GM23338 (cell line): ENCODE results near the gene ADCY7. TPM values are rescaled to one million over a fixed set of nuclear protein-coding genes. Genes with fewer than 3 reads are reported as not detected.
"Not testable (repeated sequence)": the region's sequence is repeated elsewhere in the genome, so short reads cannot be mapped to it uniquely, and the experiment has no call there.

Experiments
- ATAC-seq: fragments of 200-7000 bp; cut with Tn5 transposase; 3 replicates; pipeline ENCODE4 v1.9.1; 2020
- DNase-seq: peaks from one replicate; pipeline ENCODE4 v3.0.0-alpha.2; 2015; ENCODE audit warnings: low spot score
- H2AFZ ChIP-seq: fragments of 200-600 bp; sonication (generic); 2 replicates; pipeline ENCODE4 v1.8.0; 2016; ENCODE audit warnings: antibody characterized with exemption, mild to moderate bottlenecking, moderate library complexity
- H3F3A ChIP-seq: fragments of 200-600 bp; sonication (generic); replicated peaks from 2 replicates; pipeline ENCODE4 v1.8.0; 2017; ENCODE audit warnings: antibody characterized with exemption, mixed run types, low read depth
- H3K27ac ChIP-seq: fragments of 200-600 bp; sonication (generic); 2 replicates; pipeline ENCODE4 v1.6.1; 2016; ENCODE audit warnings: low read depth
- H3K27me3 ChIP-seq: fragments of 200-600 bp; sonication (generic); 2 replicates; pipeline ENCODE4 v1.8.0; 2016; ENCODE audit warnings: mild to moderate bottlenecking, mixed run types, moderate library complexity; ENCODE audit not compliant: insufficient read depth
- H3K36me3 ChIP-seq: fragments of 200-600 bp; sonication (generic); 2 replicates; pipeline ENCODE4 v1.8.0; 2016; ENCODE audit warnings: mild to moderate bottlenecking; ENCODE audit not compliant: insufficient read depth
- H3K4me1 ChIP-seq: fragments of 200-600 bp; sonication (generic); 2 replicates; pipeline ENCODE4 v1.8.0; 2016; ENCODE audit warnings: mild to moderate bottlenecking, moderate library complexity; ENCODE audit not compliant: insufficient read depth
- H3K4me2 ChIP-seq: fragments of 200-600 bp; sonication (generic); 2 replicates; pipeline ENCODE4 v1.7.1; 2017; ENCODE audit warnings: mixed run types
- H3K4me3 ChIP-seq: fragments of 200-600 bp; sonication (generic); 2 replicates; pipeline ENCODE4 v1.6.1; 2016; ENCODE audit warnings: mixed run types
- H3K79me2 ChIP-seq: fragments of 200-600 bp; sonication (generic); replicated peaks from 2 replicates; pipeline ENCODE4 v1.8.0; 2017; ENCODE audit warnings: mild to moderate bottlenecking; ENCODE audit not compliant: insufficient read depth
- H3K9me2 ChIP-seq: fragments of 200-600 bp; sonication (generic); 2 replicates; pipeline ENCODE4 v1.8.0; 2017; ENCODE audit not compliant: insufficient read depth
- H4K20me1 ChIP-seq: fragments of 200-600 bp; sonication (generic); replicated peaks from 2 replicates; pipeline ENCODE4 v1.8.0; 2017; ENCODE audit warnings: mild to moderate bottlenecking; ENCODE audit not compliant: insufficient read depth
- H3K27ac Mint-ChIP-seq: 2 replicates; pipeline ENCODE4 v1.8.0; 2020; ENCODE audit warnings: inconsistent platforms, mild to moderate bottlenecking, moderate library complexity, mixed read lengths
- H3K27me3 Mint-ChIP-seq: 3 replicates; pipeline ENCODE4 v1.8.0; 2022; ENCODE audit warnings: low read depth, mild to moderate bottlenecking, moderate library complexity, mixed read lengths, inconsistent platforms; ENCODE audit not compliant: insufficient read depth, poor library complexity
- H3K36me3 Mint-ChIP-seq: 3 replicates; pipeline ENCODE4 v1.8.0; 2021; ENCODE audit warnings: low read depth, mild to moderate bottlenecking, inconsistent platforms, moderate library complexity, mixed read lengths
- H3K4me1 Mint-ChIP-seq: 3 replicates; pipeline ENCODE4 v1.8.0; 2020; ENCODE audit warnings: mild to moderate bottlenecking, inconsistent platforms, mixed read lengths
- H3K4me3 Mint-ChIP-seq: 3 replicates; pipeline ENCODE4 v1.8.0; 2021; ENCODE audit warnings: moderate library complexity, mild to moderate bottlenecking, inconsistent platforms, mixed read lengths
- H3K9me3 Mint-ChIP-seq: 3 replicates; pipeline ENCODE4 v1.8.0; 2020; ENCODE audit warnings: moderate library complexity, mild to moderate bottlenecking, inconsistent platforms, mixed read lengths
- CREB1 ChIP-seq: fragments of 250-450 bp; sonication (Bioruptor Pico); IDR thresholded peaks from 2 replicates; pipeline ENCODE4 v1.5.0; 2020; ENCODE audit warnings: low read depth, mild to moderate bottlenecking, moderate library complexity
- JUNB ChIP-seq: IDR thresholded peaks from one replicate; pipeline ENCODE4 v1.6.1; 2016; ENCODE audit warnings: antibody characterized with exemption; ENCODE audit not compliant: unreplicated experiment
- NANOG ChIP-seq: IDR thresholded peaks from 2 replicates; pipeline ENCODE4 v1.6.1; 2016; ENCODE audit warnings: antibody characterized with exemption, borderline replicate concordance
- POLR2AphosphoS5 ChIP-seq: IDR thresholded peaks from 2 replicates; pipeline ENCODE4 v1.6.1; 2016; ENCODE audit warnings: antibody characterized with exemption, low read depth
- REST ChIP-seq: IDR thresholded peaks from one replicate; pipeline ENCODE4 v1.6.1; 2018; ENCODE audit warnings: antibody characterized with exemption; ENCODE audit not compliant: unreplicated experiment
- ZNF331 ChIP-seq: fragments of 250-450 bp; sonication (Bioruptor Pico); IDR thresholded peaks from 2 replicates; pipeline ENCODE4 v1.5.0; 2020; ENCODE audit warnings: low read depth, mild to moderate bottlenecking, moderate library complexity
- ZNF462 ChIP-seq: fragments of 250-450 bp; sonication (Bioruptor Pico); IDR thresholded peaks from 2 replicates; pipeline ENCODE4 v1.5.0; 2020; ENCODE audit warnings: mild to moderate bottlenecking, moderate library complexity
- polyA plus RNA-seq: library from polyadenylated mRNA; unstranded; fragments of >200 nt; fragmentation: Nextera tagmentation; extraction: Ambion mirVana; gene quantifications from 2 replicates; pipeline ENCODE4 v1.2.1, GENCODE V29; 2016
- total RNA-seq: library from RNA; depleted of rRNA; stranded (reverse); fragments of >200 nt; shearing (Covaris generic); gene quantifications from 2 replicates; pipeline ENCODE4 v1.2.3, GENCODE V29; 2014

The ADCY7 gene
- total and polyA plus RNA-seq, 2 experiments from 2014 or later: 2.4 to 10.5 TPM

- H3F3A ChIP-seq, H3K27ac Mint-ChIP-seq, H3K79me2 ChIP-seq, H3K9me3 Mint-ChIP-seq, H3K36me3 Mint-ChIP-seq, H3K4me2 ChIP-seq, H4K20me1 ChIP-seq, H3K4me3 ChIP-seq, H3K4me1 Mint-ChIP-seq, H3K36me3 ChIP-seq, ATAC-seq, DNase-seq, H3K9me2 ChIP-seq, H3K27ac ChIP-seq, H2AFZ ChIP-seq, H3K4me3 Mint-ChIP-seq: not testable (repeated sequence)
- peaks cover 14% of the 10 kb centered on the region for H3K27me3 Mint-ChIP-seq
- Histone ChIP-seq H3K4me1 (peaks cover 14% of the 10 kb centered on the region), H3K27me3 (peaks cover 18% of the 10 kb centered on the region)
Observed at GRCh38 chr16:50243024-50243423, 23.3 kb upstream of the ADCY7 start.

GRCh38 chr16:50244140-50244503 is 22.2 kb upstream of the ADCY7 start:
- peaks cover 20% of the 10 kb centered on the region for H3K4me1 ChIP-seq
- no peak overlapping the region for H3K27ac ChIP-seq
- Mint-ChIP-seq H3K4me1 (peaks cover 20% of the 10 kb centered on the region), H3K27me3 (peaks cover 22% of the 10 kb centered on the region), H3K27ac (no peak overlapping the region), H3K36me3 (no peaks in the 10 kb centered on the region; the same call in 2 of the 3 replicates), H3K4me3 (no peak overlapping the region), H3K9me3 (no peaks in the 10 kb centered on the region)
- TF ChIP-seq CREB1 (CRISPR knock-in tag) (no peak), POLR2AphosphoS5 (no peak), ZNF331 (CRISPR knock-in tag) (no peak), ZNF462 (no peak), JUNB (no peak), REST (no peak), NANOG (no peak)
- H3K79me2 ChIP-seq: no peaks in the 10 kb centered on the region
- H3K27me3 ChIP-seq: peaks cover 18% of the 10 kb centered on the region
- ATAC-seq (no peak), DNase-seq (no peak)
- H3F3A ChIP-seq: 0 out of 2 replicates have a peak, but pooled peaks cover 11% of the 10 kb centered on the region
- 0 out of 2 replicates have a peak overlapping the region, but pooled peaks have one; percentile 96 for H2AFZ ChIP-seq
- H3K9me2 ChIP-seq: no peaks in the 10 kb centered on the region
- H4K20me1 ChIP-seq: no peaks in the 10 kb centered on the region
- H3K4me2 ChIP-seq: peak overlapping the region; percentile 88
- H3K4me3 ChIP-seq: peak overlapping the region; percentile 61; the same call in 1 of the 2 replicates
- no peaks in the 10 kb centered on the region for H3K36me3 ChIP-seq
